ENCODE results near the gene BEST4.
A peak's percentile ranks its signal among the peaks of the same experiment; 100 is the strongest.
"Not testable (repeated sequence)": the region's sequence is repeated elsewhere in the genome, so short reads cannot be mapped to it uniquely, and the experiment has no call there.

Gene BEST4

GRCh38 chr1:44801491-44802305 is 13.7 kb upstream of the BEST4 start:
- Histone ChIP-seq H3K79me2 (ENCODE audit: insufficient read depth, low read length) (no peaks in the 10 kb centered on the region), H3K4me3 (ENCODE audit: insufficient read depth, low read length, poor library complexity, severe bottlenecking) (no peak overlapping the region), H2AFZ (ENCODE audit: low read depth, low read length, severe bottlenecking) (no peak overlapping the region), H3K36me3 (ENCODE audit: low read length) (no peaks in the 10 kb centered on the region), H3K9me2 (replicated peaks; ENCODE audit: insufficient read depth, low read length) (no peaks in the 10 kb centered on the region), H3F3A (ENCODE audit: insufficient read depth) (peaks cover 8% of the 10 kb centered on the region; the same call in 1 of the 2 replicates), H3K27ac (ENCODE audit: low read depth, low read length) (no peak overlapping the region), H3K9ac (ENCODE audit: low read length) (peak overlapping the region; percentile 87; the same call in 1 of the 2 replicates), H4K20me1 (ENCODE audit: low read depth, low read length) (no peaks in the 10 kb centered on the region), H3K9me3 (ENCODE audit: insufficient read depth, low read length) (no peaks in the 10 kb centered on the region), H3K4me2 (ENCODE audit: low read depth, low read length, poor library complexity, severe bottlenecking) (peak overlapping the region; percentile 35), H3K27me3 (ENCODE audit: low read length) (no peaks in the 10 kb centered on the region)
- TF ChIP-seq, protein P1, sequence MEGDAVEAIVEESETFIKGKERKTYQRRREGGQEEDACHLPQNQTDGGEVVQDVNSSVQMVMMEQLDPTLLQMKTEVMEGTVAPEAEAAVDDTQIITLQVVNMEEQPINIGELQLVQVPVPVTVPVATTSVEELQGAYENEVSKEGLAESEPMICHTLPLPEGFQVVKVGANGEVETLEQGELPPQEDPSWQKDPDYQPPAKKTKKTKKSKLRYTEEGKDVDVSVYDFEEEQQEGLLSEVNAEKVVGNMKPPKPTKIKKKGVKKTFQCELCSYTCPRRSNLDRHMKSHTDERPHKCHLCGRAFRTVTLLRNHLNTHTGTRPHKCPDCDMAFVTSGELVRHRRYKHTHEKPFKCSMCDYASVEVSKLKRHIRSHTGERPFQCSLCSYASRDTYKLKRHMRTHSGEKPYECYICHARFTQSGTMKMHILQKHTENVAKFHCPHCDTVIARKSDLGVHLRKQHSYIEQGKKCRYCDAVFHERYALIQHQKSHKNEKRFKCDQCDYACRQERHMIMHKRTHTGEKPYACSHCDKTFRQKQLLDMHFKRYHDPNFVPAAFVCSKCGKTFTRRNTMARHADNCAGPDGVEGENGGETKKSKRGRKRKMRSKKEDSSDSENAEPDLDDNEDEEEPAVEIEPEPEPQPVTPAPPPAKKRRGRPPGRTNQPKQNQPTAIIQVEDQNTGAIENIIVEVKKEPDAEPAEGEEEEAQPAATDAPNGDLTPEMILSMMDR (IDR thresholded peaks at IDR 0.05; ENCODE audit: insufficient read depth, low read length, poor library complexity, severe bottlenecking), result no peak
- TF ChIP-seq EZH2phosphoT487 (conservative IDR thresholded peaks at IDR 0.05; ENCODE audit: low read length), result no peak

GRCh38 chr1:44799770-44800584 is 12.0 kb upstream of the BEST4 start, which contains the start of gene PLK3:
TSS of gene PLK3 (plus strand) at chr1:44800377. CDS start at chr1:44800464, 87 bp downstream.
- H3K27ac ChIP-seq (ENCODE audit: low read depth, low read length), result peak within 1 kb of the TSS; percentile 83
- no peaks in the 10 kb centered on the region for H3K9me2 ChIP-seq (replicated peaks; ENCODE audit: insufficient read depth, low read length)
- no peak for TF ChIP-seq EZH2phosphoT487 (conservative IDR thresholded peaks at IDR 0.05; ENCODE audit: low read length)
- TF ChIP-seq, protein P1 (IDR thresholded peaks at IDR 0.05; ENCODE audit: insufficient read depth, low read length, poor library complexity, severe bottlenecking), result peak; percentile 64
- H3K4me2 ChIP-seq (ENCODE audit: low read depth, low read length, poor library complexity, severe bottlenecking), result peak within 1 kb of the TSS; percentile 60
- peak within 1 kb of the TSS; percentile 87 for H3K9ac ChIP-seq (ENCODE audit: low read length)
- H3F3A ChIP-seq (ENCODE audit: insufficient read depth), result 0 out of 2 replicates have a peak, but pooled peaks cover 6% of the 10 kb centered on the region
- H3K27me3 ChIP-seq (ENCODE audit: low read length), result no peaks in the 10 kb centered on the region
- no peaks in the 10 kb centered on the region for H3K9me3 ChIP-seq (ENCODE audit: insufficient read depth, low read length)
- H2AFZ ChIP-seq (ENCODE audit: low read depth, low read length, severe bottlenecking), result peak within 1 kb of the TSS; percentile 72
- no peaks in the 10 kb centered on the region for H4K20me1 ChIP-seq (ENCODE audit: low read depth, low read length)
- H3K4me3 ChIP-seq (ENCODE audit: insufficient read depth, low read length, poor library complexity, severe bottlenecking), result peak within 1 kb of the TSS; percentile 69
- no peaks in the 10 kb centered on the region for H3K79me2 ChIP-seq (ENCODE audit: insufficient read depth, low read length)
- H3K36me3 ChIP-seq (ENCODE audit: low read length), result no peaks in the 10 kb centered on the region

- Histone ChIP-seq H3K4me3 (ENCODE audit: insufficient read depth, low read length, poor library complexity, severe bottlenecking) (no peak overlapping the region), H3F3A (ENCODE audit: insufficient read depth) (0 out of 2 replicates have a peak, but pooled peaks cover 6% of the 10 kb centered on the region), H4K20me1 (ENCODE audit: low read depth, low read length) (no peaks in the 10 kb centered on the region), H3K9me2 (replicated peaks; ENCODE audit: insufficient read depth, low read length) (no peaks in the 10 kb centered on the region), H3K27me3 (ENCODE audit: low read length) (no peaks in the 10 kb centered on the region), H3K4me2 (ENCODE audit: low read depth, low read length, poor library complexity, severe bottlenecking) (no peak overlapping the region), H3K9ac (ENCODE audit: low read length) (no peak overlapping the region; the same call in 1 of the 2 replicates), H3K27ac (ENCODE audit: low read depth, low read length) (no peak overlapping the region), H3K36me3 (ENCODE audit: low read length) (no peaks in the 10 kb centered on the region), H2AFZ (ENCODE audit: low read depth, low read length, severe bottlenecking) (peak overlapping the region; percentile 49), H3K9me3 (ENCODE audit: insufficient read depth, low read length) (no peaks in the 10 kb centered on the region), H3K79me2 (ENCODE audit: insufficient read depth, low read length) (no peaks in the 10 kb centered on the region)
- TF ChIP-seq, protein P1 (IDR thresholded peaks at IDR 0.05; ENCODE audit: insufficient read depth, low read length, poor library complexity, severe bottlenecking), result no peak
- TF ChIP-seq EZH2phosphoT487 (conservative IDR thresholded peaks at IDR 0.05; ENCODE audit: low read length), result no peak
Observed at GRCh38 chr1:44798481-44799365, 10.8 kb upstream of the BEST4 start.

- H3K9me2 ChIP-seq (replicated peaks; ENCODE audit: insufficient read depth, low read length); H3F3A ChIP-seq (ENCODE audit: insufficient read depth); H3K4me3 ChIP-seq (ENCODE audit: insufficient read depth, low read length, poor library complexity, severe bottlenecking); H3K36me3 ChIP-seq (ENCODE audit: low read length); H3K79me2 ChIP-seq (ENCODE audit: insufficient read depth, low read length); H3K9me3 ChIP-seq (ENCODE audit: insufficient read depth, low read length); H3K27me3 ChIP-seq (ENCODE audit: low read length); H3K27ac ChIP-seq (ENCODE audit: low read depth, low read length); H3K4me2 ChIP-seq (ENCODE audit: low read depth, low read length, poor library complexity, severe bottlenecking); H3K9ac ChIP-seq (ENCODE audit: low read length); H4K20me1 ChIP-seq (ENCODE audit: low read depth, low read length): not testable (repeated sequence)
- H2AFZ ChIP-seq (ENCODE audit: low read depth, low read length, severe bottlenecking), result peak overlapping the region; percentile 49
Observed at GRCh38 chr1:44797886-44798285, 9.9 kb upstream of the BEST4 start.

Measured in SU-DHL-6 (cell line).